ENCODE results near the gene TAPT1.

DNA sequence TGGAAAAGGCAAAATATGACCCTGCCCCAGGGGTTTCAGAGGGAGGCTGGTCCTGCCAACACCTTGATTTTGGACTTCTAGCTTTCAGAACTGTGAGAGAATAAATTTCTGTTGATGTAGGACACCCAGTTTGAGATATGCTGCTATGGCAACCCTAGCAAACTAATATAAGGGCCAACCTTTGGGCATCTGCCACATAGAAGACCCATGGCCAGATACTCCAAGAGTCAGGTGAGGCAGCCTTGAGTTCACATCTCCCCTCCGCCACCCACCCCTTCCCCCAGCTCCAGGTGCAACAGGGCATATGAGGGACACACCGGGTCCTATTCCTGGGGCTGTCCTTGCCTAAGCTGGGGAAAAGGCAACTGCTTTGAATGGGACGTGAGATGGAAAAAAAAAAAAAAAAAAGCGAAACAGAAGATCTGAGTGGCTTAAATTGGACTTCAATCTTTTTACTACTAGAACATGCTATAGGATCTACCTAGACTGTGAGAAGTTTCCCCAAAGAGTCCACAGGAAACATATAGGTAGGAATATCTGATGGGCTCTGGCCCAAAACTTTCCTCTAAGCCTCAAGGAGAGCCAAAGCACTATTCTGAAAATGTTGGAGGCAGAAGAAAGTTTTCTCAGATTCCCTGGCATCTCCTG, 85.9 kb downstream of the TAPT1 start:
- no peak for TF ChIP-seq FOXJ3 (CRISPR knock-in tag; IDR thresholded peaks at IDR 0.05)
- TF ChIP-seq, protein P1, sequence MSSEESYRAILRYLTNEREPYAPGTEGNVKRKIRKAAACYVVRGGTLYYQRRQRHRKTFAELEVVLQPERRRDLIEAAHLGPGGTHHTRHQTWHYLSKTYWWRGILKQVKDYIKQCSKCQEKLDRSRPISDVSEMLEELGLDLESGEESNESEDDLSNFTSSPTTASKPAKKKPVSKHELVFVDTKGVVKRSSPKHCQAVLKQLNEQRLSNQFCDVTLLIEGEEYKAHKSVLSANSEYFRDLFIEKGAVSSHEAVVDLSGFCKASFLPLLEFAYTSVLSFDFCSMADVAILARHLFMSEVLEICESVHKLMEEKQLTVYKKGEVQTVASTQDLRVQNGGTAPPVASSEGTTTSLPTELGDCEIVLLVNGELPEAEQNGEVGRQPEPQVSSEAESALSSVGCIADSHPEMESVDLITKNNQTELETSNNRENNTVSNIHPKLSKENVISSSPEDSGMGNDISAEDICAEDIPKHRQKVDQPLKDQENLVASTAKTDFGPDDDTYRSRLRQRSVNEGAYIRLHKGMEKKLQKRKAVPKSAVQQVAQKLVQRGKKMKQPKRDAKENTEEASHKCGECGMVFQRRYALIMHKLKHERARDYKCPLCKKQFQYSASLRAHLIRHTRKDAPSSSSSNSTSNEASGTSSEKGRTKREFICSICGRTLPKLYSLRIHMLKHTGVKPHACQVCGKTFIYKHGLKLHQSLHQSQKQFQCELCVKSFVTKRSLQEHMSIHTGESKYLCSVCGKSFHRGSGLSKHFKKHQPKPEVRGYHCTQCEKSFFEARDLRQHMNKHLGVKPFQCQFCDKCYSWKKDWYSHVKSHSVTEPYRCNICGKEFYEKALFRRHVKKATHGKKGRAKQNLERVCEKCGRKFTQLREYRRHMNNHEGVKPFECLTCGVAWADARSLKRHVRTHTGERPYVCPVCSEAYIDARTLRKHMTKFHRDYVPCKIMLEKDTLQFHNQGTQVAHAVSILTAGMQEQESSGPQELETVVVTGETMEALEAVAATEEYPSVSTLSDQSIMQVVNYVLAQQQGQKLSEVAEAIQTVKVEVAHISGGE (CRISPR knock-in tag; IDR thresholded peaks at IDR 0.05): no peak
- no peak for TF ChIP-seq SMC3 (conservative IDR thresholded peaks at IDR 0.05; ENCODE audit: insufficient read depth, low read depth, low read length)
- no peak for TF ChIP-seq KLF10 (CRISPR knock-in tag; IDR thresholded peaks at IDR 0.05)
- no peak for TF ChIP-seq CTCF (IDR thresholded peaks at IDR 0.05 in 2 of 3, conservative IDR thresholded peaks at IDR 0.05 in 1 of 3; ENCODE audit: insufficient read depth in 2 of 3, low read depth in 1 of 3, low read length in 3 of 3)
- no peak for TF ChIP-seq ZC3H11A (IDR thresholded peaks at IDR 0.05; ENCODE audit: low read depth, low read length)
- no peak for TF ChIP-seq NCOR1 (IDR thresholded peaks at IDR 0.05)
- TF ChIP-seq NFIC (IDR thresholded peaks at IDR 0.05): no peak
- no peak for TF ChIP-seq HCFC1 (IDR thresholded peaks at IDR 0.05; ENCODE audit: low read depth, low read length)
- no peak for TF ChIP-seq ZNF311 (CRISPR knock-in tag; IDR thresholded peaks at IDR 0.05)
- no peak for TF ChIP-seq ZZZ3 (IDR thresholded peaks at IDR 0.05)
- TF ChIP-seq JUNB (CRISPR knock-in tag; conservative IDR thresholded peaks at IDR 0.05): no peak

Data from K562 (cell line).